ENCODE measurements around the gene COQ7.

DNA sequence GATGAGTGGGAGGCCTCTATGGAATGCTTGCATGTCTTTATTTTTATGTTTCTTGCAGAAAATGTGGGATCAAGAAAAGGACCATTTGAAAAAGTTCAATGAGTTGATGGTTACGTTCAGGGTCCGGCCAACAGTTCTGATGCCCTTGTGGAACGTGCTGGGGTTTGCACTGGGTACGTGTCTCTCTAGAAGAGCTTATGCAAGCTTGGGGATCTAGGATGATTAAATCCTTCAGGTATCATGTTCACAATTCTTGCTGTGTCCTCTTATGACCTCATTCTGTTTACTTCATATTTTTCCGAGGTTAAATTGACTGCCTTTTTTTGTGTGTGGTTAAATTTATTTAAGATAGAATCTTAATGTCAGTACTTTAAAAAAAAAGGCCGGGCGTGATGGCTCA is 6.4 kb downstream of the COQ7 start:
- TF ChIP-seq CTCF (conservative IDR thresholded peaks at IDR 0.05; ENCODE audit: low read depth, low read length) (no peak), POLR2A (IDR thresholded peaks at IDR 0.05; ENCODE audit: low read depth, low read length) (no peak), RCOR1 (IDR thresholded peaks at IDR 0.05; ENCODE audit: insufficient replicate concordance, low read length) (no peak), NFE2L2 (IDR thresholded peaks at IDR 0.05; ENCODE audit: low read depth, low read length) (no peak), CEBPB (IDR thresholded peaks at IDR 0.05; ENCODE audit: low read depth, low read length) (no peak), SMC3 (IDR thresholded peaks at IDR 0.05; ENCODE audit: low read depth, low read length) (no peak), RFX5 (IDR thresholded peaks at IDR 0.05; ENCODE audit: low read depth, low read length) (no peak), MAZ (IDR thresholded peaks at IDR 0.05; ENCODE audit: borderline replicate concordance, low read depth, low read length) (no peak), FOS (IDR thresholded peaks at IDR 0.05; ENCODE audit: low read depth, low read length) (no peak), CHD1 (IDR thresholded peaks at IDR 0.05; ENCODE audit: low read depth, low read length) (no peak)
- TF ChIP-seq, protein P1, sequence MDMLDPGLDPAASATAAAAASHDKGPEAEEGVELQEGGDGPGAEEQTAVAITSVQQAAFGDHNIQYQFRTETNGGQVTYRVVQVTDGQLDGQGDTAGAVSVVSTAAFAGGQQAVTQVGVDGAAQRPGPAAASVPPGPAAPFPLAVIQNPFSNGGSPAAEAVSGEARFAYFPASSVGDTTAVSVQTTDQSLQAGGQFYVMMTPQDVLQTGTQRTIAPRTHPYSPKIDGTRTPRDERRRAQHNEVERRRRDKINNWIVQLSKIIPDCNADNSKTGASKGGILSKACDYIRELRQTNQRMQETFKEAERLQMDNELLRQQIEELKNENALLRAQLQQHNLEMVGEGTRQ (IDR thresholded peaks at IDR 0.05; ENCODE audit: low read depth, low read length) = no peak
- TF ChIP-seq, protein P2, sequence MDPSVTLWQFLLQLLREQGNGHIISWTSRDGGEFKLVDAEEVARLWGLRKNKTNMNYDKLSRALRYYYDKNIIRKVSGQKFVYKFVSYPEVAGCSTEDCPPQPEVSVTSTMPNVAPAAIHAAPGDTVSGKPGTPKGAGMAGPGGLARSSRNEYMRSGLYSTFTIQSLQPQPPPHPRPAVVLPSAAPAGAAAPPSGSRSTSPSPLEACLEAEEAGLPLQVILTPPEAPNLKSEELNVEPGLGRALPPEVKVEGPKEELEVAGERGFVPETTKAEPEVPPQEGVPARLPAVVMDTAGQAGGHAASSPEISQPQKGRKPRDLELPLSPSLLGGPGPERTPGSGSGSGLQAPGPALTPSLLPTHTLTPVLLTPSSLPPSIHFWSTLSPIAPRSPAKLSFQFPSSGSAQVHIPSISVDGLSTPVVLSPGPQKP (IDR thresholded peaks at IDR 0.05; ENCODE audit: borderline replicate concordance, low read depth, low read length) = no peak
